ENCODE data around the gene B3GALT4. TPM values are rescaled to one million over a fixed set of nuclear protein-coding genes. Genes with fewer than 3 reads are reported as not detected.

Gene B3GALT4
- total and polyA plus RNA-seq, 2 of the 13 experiments (the other 11 are each of a cell fraction or from before 2014, with no cell fraction given), result 0.04 to 0.27 TPM

- TF ChIP-seq FOXP4 (CRISPR knock-in tag; IDR thresholded peaks at IDR 0.05) (no peak), ELF1 (CRISPR knock-in tag; IDR thresholded peaks at IDR 0.05) (no peak), KDM5B (CRISPR knock-in tag; IDR thresholded peaks at IDR 0.05; ENCODE audit: borderline replicate concordance) (no peak), SOX13 (IDR thresholded peaks at IDR 0.05) (no peak), SOX13 (CRISPR knock-in tag; conservative IDR thresholded peaks at IDR 0.05 in 1 of 2, IDR thresholded peaks at IDR 0.05 in 1 of 2) (no peak), ZNF747 (CRISPR knock-in tag; IDR thresholded peaks at IDR 0.05; ENCODE audit: borderline replicate concordance) (no peak), USF2 (IDR thresholded peaks at IDR 0.05; ENCODE audit: low read depth, low read length) (0 out of 2 replicates have a peak, but pooled peaks have one; percentile 27), USF2 (CRISPR knock-in tag; IDR thresholded peaks at IDR 0.05; ENCODE audit: borderline replicate concordance) (no peak), ZNF850 (CRISPR knock-in tag; conservative IDR thresholded peaks at IDR 0.05) (no peak), BATF2 (CRISPR knock-in tag; IDR thresholded peaks at IDR 0.05) (no peak), FOXA1 (IDR thresholded peaks at IDR 0.05) (no peak), FOXA1 (CRISPR knock-in tag; IDR thresholded peaks at IDR 0.05) (0 out of 2 replicates have a peak, but pooled peaks have one; percentile 39), RBFOX2 (IDR thresholded peaks at IDR 0.05; ENCODE audit: low read depth, low read length) (no peak), HNRNPK (IDR thresholded peaks at IDR 0.05; ENCODE audit: low read depth, low read length, poor library complexity, severe bottlenecking) (no peak), PBX3 (CRISPR knock-in tag; IDR thresholded peaks at IDR 0.05; ENCODE audit: borderline replicate concordance) (no peak), MTF2 (CRISPR knock-in tag; IDR thresholded peaks at IDR 0.05; ENCODE audit: borderline replicate concordance) (no peak), NR2F6 (IDR thresholded peaks at IDR 0.05) (peak; percentile 79), NR2F6 (CRISPR knock-in tag; IDR thresholded peaks at IDR 0.05) (peak; percentile 85), ZNF441 (CRISPR knock-in tag; IDR thresholded peaks at IDR 0.05; ENCODE audit: borderline replicate concordance) (no peak)
Measured at GRCh38 chr6:33314515-33314942, 37.6 kb downstream of the B3GALT4 start (continued).
